Ovary (tissue), 3 donors: ENCODE measurements around the gene NAT14.

ENCODE experiments used
- EP300 ChIP-seq: sonication (generic); formaldehyde crosslinking; IDR thresholded peaks from one replicate; pipeline ENCODE4 v1.6.1; 2017; ENCODE audit warnings: antibody characterized with exemption
- POLR2A ChIP-seq: fragments of 450-650 bp; IDR thresholded peaks from one replicate; pipeline ENCODE4 v1.6.1; 2017; ENCODE audit warnings: antibody characterized with exemption, mild to moderate bottlenecking, moderate library complexity
- TF ChIP-seq, protein P1 (sequence below), 3 donors: fragments of 450-650 bp in 2 of 3; fragments of 200-600 bp in 1 of 3; IDR thresholded peaks; one replicate each; pipeline versions ENCODE4 v1.5.1 to v1.8.0; 2016 to 2022; ENCODE audit warnings: antibody characterized with exemption in 3 of 3, mild to moderate bottlenecking in 1 of 3
- donor health status: DM: no; HTN: no; CAD: no.

DNA sequence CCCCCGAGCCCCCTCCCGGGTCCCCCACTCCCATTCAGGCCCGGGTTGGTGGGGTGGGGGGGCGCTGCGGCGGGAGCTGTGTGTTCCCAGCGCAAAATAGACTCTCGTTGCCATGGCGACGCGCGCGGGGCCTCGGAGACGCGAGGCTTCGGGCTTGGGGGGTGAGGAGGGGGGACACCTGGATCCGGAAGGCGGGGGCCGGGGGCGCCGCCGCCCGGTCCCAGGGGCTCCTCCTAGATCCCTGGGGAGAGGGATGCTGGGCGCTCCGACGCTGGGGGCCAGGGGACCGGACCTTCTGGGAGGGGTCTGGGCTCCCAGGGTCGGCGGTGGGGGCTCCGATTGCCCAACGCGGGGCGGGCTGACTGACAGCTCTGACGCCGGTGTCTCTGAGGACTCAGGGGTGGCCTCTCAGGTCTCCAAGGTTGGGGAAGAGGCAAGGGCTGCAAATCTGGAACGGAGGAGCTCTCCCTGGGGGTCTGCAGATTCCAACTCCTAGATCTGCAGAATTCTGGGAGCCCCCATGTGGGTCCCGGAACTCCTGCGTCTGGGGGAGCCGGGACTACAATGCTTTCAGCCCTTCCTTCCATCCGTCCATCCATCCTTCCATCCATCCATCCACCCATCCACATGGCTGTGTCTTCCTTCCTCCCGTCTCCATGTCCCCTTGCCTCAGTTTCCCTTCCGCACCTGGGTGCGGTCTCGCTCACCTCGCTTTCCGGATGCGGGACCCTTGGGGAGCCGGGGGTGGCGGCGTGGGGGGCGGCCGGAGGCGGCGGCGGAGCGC lies 32.8 kb upstream of the NAT14 start:
- TF ChIP-seq, protein P1, sequence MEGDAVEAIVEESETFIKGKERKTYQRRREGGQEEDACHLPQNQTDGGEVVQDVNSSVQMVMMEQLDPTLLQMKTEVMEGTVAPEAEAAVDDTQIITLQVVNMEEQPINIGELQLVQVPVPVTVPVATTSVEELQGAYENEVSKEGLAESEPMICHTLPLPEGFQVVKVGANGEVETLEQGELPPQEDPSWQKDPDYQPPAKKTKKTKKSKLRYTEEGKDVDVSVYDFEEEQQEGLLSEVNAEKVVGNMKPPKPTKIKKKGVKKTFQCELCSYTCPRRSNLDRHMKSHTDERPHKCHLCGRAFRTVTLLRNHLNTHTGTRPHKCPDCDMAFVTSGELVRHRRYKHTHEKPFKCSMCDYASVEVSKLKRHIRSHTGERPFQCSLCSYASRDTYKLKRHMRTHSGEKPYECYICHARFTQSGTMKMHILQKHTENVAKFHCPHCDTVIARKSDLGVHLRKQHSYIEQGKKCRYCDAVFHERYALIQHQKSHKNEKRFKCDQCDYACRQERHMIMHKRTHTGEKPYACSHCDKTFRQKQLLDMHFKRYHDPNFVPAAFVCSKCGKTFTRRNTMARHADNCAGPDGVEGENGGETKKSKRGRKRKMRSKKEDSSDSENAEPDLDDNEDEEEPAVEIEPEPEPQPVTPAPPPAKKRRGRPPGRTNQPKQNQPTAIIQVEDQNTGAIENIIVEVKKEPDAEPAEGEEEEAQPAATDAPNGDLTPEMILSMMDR (IDR thresholded peaks at IDR 0.05) = no peak
- TF ChIP-seq POLR2A = no peak
- no peak for TF ChIP-seq EP300
